GM12801 (cell line): Measurements from ENCODE around the gene SNX3.

Source experiments
- TF ChIP-seq, protein P1 (sequence below): IDR thresholded peaks from one replicate; pipeline ENCODE4 v1.5.1; 2011; ENCODE audit warnings: control low read depth; ENCODE audit not compliant: insufficient read length; ENCODE audit errors: extremely low read depth

The SNX3 gene

DNA sequence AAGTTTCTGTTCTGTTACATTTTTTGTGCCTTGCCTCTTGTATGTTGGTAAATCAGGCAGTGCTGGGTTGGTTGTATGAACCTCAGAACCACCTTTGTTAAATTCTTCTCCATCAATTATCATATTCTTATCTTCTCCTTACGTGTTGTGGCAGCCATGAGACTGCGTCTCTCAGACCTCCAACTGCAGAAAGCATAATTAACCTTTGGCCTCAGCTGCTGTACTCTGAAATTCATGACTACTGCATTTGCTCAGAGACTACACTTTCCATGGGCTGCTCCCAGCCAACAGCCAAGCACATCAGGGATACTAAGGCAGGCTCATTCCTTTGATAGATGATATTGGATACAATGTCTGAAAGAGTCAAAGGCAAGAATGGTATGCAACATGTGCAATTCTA is 15.1 kb upstream of the SNX3 start:
- TF ChIP-seq, protein P1, sequence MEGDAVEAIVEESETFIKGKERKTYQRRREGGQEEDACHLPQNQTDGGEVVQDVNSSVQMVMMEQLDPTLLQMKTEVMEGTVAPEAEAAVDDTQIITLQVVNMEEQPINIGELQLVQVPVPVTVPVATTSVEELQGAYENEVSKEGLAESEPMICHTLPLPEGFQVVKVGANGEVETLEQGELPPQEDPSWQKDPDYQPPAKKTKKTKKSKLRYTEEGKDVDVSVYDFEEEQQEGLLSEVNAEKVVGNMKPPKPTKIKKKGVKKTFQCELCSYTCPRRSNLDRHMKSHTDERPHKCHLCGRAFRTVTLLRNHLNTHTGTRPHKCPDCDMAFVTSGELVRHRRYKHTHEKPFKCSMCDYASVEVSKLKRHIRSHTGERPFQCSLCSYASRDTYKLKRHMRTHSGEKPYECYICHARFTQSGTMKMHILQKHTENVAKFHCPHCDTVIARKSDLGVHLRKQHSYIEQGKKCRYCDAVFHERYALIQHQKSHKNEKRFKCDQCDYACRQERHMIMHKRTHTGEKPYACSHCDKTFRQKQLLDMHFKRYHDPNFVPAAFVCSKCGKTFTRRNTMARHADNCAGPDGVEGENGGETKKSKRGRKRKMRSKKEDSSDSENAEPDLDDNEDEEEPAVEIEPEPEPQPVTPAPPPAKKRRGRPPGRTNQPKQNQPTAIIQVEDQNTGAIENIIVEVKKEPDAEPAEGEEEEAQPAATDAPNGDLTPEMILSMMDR = no peak

DNA sequence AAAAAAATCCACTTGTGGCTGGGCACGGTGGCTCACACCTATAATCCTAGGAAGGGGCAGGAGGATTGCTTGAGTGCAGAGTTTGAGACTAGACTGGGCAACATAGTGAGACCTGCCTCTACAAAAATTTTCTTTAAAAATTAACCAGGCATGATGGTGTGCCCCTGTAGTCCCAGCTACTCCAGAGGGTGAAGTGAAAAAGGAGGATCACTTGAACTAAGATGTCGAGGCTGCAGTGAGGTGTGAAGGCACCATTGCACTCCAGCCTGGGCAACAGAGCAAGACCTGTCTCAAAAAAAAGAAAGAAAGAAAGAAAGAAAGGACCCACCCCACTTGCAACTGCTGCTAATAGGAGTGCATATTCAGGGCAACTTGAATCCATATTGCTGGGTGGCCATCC is 13.7 kb upstream of the SNX3 start:
- TF ChIP-seq, protein P1 = no peak

DNA sequence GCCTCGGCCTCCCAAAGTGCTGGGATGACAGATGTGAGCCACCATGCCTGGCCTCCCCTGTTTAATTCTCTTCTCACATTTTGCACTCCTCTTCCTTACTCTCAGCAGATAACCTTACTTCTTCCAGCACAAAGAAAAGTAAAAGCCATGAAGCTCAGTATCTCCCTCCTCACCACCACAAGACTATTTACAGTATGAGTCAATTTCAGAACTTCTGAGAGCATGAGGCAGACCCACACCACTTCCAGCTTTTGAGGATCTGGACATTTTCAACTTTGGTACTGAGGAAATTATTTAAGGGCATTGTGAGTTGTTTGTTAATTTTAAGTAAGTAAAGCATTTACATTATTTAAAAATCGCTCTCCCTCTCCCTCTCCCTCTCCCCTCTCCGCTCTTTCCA is 8.0 kb upstream of the SNX3 start:
- TF ChIP-seq, protein P1 = no peak

DNA sequence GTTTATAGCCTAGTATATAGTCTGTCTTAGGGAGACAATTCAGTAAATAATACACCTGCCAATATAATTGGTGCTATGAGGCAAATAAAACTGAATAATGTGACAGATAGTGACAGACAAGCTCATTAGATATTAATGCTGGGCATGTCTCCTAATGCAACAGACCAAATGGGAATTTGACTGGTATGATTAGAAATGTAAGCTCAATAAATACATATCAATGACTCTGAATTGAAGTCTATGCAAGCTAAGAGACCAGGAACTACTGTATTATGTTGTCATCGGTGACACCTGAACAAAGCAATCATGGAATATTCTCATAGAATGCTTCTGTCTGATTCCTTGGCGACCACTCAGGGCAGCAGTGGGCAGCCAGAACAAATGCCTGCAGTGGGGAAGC is 2.5 kb upstream of the SNX3 start:
- TF ChIP-seq, protein P1 = no peak

DNA sequence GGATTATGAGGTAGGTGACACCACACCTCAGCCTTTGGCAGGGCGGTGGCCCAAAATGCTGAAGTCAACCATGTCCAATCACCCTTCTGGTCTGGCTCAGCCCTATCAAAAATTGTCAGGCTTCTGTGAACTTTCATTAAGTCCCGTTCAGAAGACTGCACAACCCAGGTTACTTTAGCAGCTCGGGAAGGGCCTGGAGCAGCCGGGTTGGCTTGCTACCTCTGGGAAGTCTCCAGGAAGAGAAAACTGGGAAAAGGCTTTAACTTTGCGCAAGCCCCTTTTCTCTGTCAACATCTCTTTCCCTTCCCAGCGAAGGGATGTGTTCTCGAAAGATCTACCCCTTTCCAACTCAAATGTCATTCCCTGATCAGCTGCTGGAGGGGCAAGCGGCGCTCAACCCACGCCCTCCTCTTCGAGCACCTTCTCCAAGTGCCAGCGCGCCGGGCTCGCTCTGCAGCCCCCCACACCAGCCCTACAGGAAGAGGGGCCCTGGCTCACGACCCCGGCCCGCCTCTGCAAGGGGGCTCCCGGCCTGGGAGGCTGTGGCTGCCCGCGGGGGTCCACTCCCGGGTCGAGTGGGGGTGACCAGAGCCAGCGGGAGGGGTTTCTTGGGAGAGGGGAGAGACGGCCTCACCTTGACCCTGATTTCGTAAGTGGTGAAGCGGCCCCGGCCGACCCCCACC is 573 bp downstream of the SNX3 start:
- TF ChIP-seq, protein P1 = no peak

DNA sequence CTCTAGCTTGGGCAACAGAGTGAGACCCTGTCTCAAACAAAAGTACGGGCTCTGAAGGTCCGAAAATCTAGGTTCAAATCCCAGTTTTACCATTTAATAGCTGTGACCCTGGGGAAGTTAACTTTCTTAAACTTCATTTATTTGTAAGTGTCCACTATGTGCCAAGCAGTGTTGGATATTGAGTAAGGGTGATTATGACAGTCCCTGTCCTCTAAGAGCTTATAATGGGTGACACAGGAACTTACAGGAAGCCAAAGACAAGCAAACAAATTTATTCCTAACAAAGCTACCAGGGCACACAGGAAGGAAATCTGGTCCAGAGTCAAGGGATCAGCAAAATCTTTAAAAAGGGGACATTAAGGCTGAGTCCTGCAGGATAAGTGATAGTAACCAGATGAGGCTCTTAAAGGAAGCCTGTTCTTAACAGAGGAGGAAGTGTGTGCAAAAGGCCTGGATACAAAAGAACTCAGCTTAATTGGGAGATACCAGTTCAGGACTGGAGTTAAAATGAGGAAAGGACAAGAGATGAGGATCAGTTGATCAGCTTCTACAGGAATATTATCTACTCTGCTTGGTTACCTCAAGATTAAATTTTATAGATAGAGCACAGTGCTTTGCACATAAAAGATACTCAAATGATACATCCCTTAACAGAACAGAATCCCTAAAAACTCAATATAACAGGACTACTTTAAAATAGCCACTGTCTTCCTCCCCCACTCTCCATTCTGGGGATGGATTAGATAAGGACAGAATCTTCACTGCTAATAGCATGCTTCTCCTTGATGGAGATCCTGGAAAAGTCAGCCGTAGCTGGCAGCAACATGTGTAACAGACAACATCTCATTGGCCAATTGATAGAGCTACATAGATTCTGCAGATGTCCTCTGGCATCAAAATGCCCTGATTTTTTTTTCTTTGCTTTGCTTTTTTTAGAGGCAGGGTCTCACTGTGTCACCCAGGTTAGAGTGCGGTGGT is 6.1 kb downstream of the SNX3 start:
- TF ChIP-seq, protein P1 = no peak

DNA sequence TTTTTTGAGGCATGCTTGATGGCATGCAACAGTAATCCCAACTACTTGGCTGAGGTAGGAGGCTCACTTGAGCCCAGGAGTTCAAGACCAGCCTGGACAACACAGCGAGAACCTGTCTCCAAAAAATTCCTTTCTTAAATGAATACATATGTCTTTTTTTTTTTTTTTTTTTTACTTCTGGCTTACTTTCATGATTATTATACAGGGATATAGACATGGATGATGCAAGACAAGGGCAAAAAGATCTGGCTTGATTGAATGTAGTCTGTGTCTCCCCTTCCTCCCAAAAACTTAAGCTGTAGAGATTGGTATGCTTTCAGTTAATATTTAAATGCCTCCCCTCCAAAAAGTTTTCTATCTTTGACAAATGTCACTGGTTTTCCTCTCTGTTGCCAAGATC is 7.6 kb downstream of the SNX3 start:
- TF ChIP-seq, protein P1 = no peak
